ENCODE measurements around the gene GRXCR2.

Gene GRXCR2

GRCh38 chr5:145834554-145834916 lies 38.3 kb downstream of the GRXCR2 start:
- DNase-seq, result no peak

- no peak for DNase-seq
Observed at GRCh38 chr5:145833631-145834200, 39.1 kb downstream of the GRXCR2 start.

DNA sequence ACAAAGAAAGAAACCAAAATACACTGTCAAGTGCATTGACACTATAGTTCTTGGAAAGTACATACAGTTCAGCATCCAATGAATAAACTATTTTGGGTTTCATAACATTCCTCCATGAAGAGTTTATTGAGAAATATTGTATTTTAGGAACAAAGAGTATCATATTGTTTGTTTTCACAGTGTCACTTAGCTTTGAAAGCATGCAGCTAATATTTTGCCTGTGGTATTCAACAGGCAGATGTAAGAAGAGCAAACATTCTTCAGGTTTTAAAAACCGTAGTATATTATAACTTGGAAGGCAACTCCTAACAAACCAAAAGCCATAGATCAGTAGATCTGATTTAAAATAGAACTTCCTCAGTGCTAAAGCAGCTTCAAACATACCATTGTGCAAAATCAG lies 42.2 kb downstream of the GRXCR2 start:
- DNase-seq, result no peak

- no peak for DNase-seq
Observed at GRCh38 chr5:145829708-145830361, 43.0 kb downstream of the GRXCR2 start.

DNA sequence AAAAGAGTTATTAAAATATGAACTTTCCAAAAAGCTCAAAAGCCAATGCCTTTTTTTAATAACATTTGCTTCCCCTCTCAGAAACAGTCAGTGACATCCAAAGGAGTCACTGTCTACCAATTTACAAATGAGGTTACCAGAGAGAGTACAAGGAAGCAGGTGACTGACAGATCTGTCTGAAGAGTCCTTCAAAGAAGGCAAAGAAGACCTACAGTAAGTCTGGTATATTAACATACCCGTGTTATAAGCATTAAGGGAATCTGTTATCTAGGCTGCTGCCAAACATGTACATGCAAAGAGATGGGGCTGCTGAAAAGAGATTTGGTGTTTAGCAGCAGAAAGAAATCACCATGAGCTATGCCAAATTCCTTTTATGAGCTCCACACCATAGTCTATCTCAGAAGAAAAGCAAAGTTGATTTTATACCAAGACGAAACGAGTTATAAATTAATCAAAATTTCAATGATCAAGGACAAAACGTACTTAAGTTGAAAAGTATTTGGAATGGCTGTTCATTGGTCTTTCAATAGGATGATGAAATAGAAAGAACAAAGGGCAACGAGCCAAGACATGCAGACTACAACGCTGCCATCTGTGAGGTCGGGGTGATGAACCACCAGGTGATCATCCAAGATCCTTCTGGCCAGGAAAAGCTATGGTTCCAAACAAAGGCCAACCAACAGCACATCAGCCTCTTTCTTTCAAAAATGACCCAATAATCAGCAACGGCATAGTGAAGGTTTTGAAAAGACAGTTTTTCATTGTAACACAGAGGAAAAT lies 45.7 kb downstream of the GRXCR2 start:
- no peak for DNase-seq

- no peak for DNase-seq
Observed at GRCh38 chr5:145825751-145826180, 47.0 kb downstream of the GRXCR2 start.

DNA sequence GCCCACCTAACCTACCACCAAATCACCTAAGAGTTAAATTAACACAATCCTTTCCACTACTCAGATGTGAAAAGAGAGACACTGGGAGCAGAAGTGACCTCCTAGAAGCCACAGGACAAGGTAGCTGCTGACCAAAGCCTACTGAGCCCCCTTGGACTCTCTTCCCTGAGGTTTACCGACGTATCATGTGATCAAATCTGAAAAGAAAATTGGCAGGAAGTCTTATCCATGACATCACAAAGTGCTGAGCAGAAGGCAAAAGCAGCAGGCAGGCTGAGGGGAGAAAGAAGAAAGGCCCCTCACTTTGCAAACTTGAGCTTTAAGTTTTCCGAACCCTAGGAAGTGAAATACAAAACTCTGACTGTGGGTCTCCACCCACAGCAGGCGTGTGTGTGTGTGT lies 48.8 kb downstream of the GRXCR2 start:
- no peak for DNase-seq

- DNase-seq, result no peak
Observed at GRCh38 chr5:145818604-145819003, 54.2 kb downstream of the GRXCR2 start.

- no peak for DNase-seq
Observed at GRCh38 chr5:145812877-145813276, 59.9 kb downstream of the GRXCR2 start.

GRCh38 chr5:145811834-145812625 lies 60.8 kb downstream of the GRXCR2 start:
- no peak for DNase-seq

All from NCI-H2081 treated with DMSO at 0.1 percent for 48 hours (cell line).